Stomach (tissue), 4 donors: ENCODE data around the gene SMYD3.

Source experiments
- CTCF ChIP-seq, 7 experiments: fragments of 450-650 bp in 4 of 7; fragments of 200-600 bp in 3 of 7; sonication (generic) in 3 of 7; IDR thresholded peaks; one replicate each; pipeline ENCODE4 v1.5.1; 2016 to 2019; ENCODE audit warnings: antibody characterized with exemption in 7 of 7, control low read depth in 2 of 7, mild to moderate bottlenecking in 1 of 7
- EP300 ChIP-seq: sonication (generic); formaldehyde crosslinking; IDR thresholded peaks from one replicate; pipeline ENCODE4 v1.6.1; 2017; ENCODE audit warnings: antibody characterized with exemption

DNA sequence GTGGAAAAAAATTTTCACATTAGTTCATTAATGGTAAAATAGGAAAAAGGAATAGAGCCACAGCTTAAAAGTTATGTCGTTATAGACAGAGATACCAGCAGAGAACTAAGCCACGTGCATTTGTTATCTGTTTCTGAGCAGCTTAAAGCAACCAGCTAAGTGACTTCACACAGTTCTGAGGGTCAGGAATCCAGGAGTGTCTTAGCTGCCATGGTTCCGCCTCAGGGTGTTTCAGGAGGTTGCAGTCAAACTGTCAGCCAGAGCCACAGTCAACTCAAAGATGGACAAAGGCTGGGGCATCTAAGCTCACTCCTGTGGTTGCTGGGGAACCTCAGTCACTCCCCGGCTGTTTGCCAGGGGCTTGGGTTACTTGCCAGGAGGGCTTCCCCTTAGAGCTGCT, 515.8 kb downstream of the SMYD3 start:
- TF ChIP-seq EP300 (no peak), CTCF (IDR thresholded peaks at IDR 0.05) (no peak)
